ENCODE data around the gene IRF6.

Gene IRF6

DNA sequence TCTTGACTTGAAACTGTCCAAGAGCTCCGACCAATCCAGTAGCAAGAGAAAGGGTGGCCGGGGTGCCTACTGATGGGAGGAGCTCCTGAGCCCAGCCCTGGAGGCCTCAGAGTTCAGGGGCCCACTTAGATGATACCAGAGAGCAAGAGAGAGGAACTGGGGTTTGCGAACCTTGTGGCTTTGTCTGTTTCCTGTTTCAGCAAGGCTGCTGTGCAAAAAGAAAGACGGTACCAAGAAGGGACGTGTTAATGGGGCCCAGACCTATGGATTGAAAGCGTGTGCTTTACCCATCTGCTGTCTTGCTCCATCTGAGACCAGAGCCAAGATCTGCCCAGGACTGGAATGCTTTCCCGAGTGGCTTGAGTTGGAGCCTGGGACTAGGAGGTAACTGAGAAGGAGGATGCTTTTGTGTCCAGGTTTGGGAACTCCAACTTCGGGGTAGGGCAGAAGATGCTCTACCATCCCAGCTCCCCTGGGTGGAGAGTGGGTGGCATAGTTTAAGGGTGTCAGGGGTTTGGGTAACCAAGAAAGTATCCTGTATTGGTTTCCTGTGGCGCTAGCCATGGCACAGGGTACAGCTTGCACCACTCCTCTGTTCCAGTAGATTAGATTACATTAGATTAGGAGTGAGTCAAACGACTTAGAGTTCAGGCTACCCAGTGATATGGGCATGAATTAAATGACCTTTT is 49.9 kb downstream of the IRF6 start, which contains the start of gene TRAF3IP3:
Gene TRAF3IP3 (plus strand): TSS at position 128 of the 689 bp plus-strand sequence. CDS start 3,987 bp downstream, outside the sequence.
- peak; percentile 82 for DNase-seq

DNA sequence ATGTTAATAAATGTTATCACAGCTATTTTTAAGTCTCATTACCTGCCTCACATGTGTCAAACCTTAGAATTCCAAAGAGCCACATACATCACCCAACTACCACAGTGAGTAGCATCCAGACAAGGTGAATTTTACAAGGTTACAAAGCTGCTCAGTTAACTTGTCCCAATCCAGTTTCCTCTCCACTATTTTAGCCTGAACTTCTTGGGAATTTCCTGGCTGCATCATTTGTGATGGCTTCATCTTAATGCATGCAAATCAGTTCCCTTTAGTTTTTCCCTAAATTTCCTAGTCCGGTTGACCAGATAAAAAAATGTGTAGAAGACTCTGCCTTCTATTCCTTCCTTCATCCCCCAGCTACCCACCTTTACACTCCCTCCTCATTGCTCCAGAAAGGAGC is 50.7 kb downstream of the IRF6 start:
- DNase-seq: no peak

DNA sequence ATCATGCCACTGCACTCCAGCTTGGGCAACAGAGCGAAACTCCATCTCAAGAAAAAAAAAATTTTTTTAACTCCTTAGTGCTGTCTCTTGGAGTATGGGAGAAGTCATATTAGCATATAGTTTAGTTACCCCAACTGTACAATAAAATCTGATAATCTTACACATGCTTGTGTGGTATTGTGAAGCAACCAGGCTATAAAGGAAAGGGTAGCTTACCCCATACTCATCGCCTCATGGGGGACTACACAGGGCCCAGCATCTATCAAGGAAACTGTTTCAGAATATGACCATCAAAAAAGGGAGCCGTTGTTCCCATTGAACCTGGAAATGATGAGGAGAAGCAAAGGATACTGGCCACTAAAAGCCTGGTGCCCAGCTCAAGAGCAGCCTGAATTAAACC is 53.1 kb downstream of the IRF6 start:
- no peak for DNase-seq

DNA sequence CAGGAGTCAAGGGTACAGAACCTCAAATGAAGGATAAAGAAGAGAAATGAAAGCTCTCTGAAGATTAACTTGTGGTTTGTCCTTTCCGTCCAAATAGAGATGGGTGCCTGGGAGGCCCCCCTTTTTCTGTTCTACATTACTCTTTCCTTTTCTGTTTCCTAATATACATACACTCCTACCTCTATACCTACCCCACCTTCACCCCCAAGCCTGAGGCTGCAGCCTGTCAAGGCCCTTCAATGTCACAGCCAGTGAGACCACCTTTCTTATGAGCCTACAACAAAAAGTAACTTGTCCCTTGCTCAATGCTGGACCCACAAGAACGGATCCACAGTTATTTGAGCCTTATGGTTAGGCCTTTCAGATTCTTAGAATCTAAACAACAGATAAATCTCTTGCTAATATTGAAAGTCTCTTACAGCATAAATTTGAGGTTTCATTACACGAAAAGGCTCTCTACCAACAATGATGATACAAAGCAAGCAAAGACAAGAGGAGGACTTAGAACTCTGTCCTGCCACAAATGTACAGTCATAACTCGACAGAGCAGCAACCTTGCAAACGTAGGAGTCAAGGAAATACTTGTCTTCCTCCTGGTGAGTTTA is 54.2 kb downstream of the IRF6 start:
- peak; percentile 46 for DNase-seq

DNA sequence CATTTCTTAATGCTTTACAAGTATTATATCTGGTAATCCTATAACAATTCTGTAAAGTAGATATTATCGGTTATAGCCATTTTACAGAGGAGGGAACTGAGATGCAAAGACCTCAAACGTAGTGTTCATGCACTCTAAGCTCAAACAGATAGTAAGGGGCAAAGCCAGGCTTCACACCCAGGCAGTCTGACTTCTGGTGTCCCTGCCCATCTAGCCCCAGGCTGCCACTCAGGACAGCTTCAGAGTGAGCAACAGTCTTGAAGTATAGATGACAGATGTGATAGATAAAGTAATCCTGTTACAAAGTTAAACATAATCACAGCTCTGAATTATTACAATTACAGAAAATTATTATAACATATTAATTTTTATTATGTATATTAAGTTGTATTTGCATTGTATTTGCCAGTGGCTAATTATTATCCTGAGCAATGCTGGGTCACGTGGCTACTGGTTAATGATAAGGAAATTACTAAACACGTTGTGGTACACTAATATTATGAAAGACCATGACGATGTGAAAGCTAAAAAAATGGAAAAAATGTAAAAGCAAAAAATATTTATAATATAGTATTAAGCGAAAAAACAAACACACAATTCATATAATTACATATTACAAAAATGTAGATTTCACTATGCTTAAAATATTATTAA is 56.1 kb downstream of the IRF6 start:
- no peak for DNase-seq

DNA sequence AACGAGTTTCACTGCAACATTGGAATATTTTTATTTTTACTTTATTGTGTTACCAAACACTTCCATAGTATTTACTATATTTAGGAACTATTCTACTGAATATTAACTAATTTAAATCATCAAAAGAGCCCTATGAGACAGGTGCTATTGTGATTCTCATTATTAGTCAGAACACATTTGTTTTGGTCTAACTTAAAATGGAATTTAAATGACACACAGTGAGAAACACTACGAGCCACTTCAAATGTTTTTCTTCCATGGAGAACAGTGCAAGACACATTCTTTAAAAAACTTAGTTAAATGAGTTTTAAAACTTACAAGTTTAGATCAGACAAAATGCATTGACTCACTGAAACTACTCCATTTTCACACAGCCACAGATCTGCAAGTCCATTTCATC is 56.7 kb downstream of the IRF6 start:
- DNase-seq: no peak

DNA sequence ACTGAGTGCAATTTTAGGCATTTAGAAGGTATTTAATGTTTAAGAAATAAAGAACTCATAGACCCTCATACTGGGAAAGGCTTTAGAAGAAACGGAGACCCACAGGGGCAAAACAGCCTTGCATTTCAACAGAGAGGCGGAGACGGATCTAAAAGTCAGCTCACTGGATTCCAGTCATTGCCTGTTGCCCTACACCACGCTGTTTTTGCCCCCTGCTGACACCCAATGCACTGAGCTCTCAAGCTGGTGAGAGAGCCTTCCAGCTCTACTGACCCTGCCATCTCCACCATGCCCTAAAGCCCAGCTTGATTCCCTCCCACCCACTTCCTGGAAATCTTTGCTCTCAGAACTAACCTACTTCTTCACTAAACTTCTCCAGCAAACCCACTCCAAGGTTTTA is 57.3 kb downstream of the IRF6 start:
- DNase-seq: no peak

DNA sequence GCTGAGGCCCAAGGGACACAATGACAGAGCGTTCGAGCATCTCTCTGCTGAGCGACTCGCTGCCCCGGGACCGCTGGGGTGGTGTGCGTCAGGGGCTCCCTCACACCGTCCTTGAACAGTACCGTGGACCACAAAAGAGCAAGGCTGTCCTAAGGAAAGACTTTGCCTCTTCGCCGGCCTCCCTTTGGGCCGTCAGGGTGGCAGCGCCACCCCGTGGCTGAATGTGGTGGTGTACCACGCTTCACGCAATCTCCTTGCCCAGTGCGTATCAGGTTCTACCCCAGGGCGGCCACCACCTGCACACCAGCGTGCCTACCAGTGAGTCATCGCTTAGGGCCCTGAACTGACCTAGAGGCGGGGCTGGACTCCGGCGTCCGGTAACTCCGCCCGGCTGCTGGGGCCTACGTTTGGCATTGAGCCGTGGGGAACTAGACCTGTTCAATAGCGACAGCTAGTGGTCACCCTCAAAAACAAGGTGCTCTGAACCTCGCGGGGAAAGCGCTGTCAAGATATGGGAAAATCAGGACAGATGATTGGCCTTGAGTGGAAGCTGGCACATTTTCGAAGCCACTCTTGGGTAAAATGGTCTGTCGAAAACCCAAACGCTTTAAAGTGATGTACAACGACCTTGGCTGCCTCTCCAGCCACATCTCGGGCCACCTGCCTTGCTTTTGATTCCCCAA is 58.2 kb downstream of the IRF6 start:
- peak; percentile 86 for DNase-seq

DNA sequence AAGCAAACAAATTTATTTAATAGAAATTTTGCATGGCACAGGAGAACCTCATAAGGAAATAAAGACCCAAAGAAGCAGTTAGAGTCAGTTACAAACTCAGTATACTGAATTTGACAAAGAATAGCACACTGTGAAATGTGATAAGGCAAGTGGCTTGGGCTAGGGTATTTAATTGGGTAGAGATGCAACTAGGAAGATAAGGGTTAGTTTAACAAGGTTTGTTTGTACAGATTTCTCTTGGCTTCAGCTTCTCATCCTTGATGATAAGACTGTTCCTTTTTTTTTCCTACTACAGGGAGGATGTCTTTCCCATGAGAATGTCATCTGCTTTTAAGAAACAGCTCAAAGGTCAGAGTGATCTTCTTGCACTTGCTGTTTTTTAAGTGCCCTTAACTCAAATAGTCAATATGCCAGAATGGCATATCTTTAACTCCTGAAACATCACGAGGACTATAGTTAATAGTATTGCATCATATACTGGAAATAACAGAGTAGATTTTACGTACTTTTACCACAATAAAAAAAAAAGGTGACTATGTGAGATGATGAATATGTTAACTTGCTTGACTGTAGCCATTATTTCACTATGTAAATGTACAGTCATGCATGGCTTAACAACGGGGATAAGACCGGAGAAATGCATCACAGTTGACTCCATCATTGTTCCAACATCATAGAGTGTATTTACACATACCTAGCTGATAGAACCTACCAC is 59.3 kb downstream of the IRF6 start:
- DNase-seq: no peak

DNA sequence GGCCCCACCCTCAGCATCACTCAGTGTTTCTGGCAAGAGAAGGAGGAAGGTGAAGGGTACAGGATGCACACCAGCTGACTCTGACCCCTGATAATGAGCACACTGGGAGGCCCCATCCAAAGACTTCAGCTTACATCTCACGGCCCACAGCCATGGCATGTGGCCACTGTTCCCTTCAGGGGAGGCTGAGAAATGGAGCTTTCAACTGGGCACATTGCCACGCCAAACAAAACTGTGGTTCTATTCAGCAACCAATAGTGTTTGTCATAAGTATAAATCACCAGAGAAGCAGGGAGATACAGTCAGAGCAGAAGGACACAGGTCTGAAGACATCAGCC is 62.8 kb downstream of the IRF6 start:
- no peak for DNase-seq

DNA sequence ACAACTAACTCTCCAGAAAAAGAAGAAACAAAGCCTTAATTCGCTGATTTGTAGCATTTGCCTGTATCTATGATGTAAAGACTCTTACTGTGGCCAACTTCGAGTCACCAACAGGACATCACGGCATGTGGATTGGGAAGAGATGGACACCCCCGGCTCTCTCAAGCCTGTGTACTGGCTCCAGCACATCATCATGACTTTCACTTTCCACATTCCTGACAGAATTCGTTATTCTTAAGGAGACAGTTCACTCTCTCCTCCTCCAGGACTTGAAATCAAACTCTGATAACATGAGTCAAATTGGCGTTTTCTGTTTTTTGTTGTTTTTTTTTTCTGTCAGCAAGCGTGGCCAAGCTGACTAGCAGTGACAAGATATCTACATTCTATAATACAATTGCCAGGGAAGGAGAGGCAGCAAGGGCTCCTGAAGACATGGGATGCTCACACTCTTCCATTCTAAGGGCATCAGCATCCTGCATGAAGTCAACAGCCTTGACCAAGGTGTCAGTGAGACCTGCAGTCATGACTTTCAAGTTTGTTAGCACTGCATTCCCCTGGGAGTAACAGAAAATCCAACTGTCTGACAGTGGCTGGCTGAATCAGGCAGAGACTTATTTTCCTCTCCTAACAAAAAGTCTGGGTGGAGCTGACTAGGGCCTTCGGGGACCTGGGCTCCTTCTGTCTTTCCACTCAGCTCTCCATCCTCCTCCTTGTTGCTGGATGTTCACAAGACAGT is 63.4 kb downstream of the IRF6 start:
- no peak for DNase-seq

DNA sequence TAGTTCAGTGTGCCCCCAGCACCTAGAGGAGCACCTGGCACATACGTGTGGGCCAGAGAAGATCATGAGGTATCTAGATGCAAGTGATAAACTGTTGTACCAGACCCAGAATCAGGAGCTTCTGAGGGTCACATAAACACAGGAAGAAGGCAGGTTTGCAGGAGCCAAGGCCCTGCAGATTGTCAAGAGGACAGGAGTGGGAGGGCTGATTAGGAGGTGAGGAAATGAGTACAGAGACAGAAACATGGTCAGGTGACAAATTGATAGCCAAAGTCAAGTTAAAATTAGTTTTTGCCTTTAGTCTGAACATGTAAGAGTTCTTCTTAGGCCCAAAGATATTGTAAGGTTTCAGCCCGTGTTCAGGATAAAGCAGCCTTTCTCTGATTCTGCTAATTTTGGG is 64.1 kb downstream of the IRF6 start:
- no peak for DNase-seq

DNA sequence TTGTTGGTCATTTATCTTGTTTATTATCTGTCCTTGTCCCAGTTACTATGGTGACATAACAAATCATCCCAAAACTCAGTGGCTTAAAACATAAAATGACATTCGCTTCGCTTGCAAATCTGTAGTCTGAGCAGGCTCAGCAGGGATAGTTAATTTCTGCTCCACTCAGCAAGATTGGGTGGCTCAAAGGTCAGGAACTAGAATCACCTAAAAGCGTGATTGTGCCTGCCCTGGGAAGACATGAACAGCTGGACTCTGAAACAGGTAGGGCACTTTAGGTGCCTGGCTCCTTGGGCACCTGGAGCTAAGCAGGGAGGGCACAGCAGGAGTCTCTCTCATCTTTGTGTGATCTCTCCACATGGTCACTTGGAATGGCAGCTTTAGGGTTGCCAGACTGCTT is 64.7 kb downstream of the IRF6 start:
- no peak for DNase-seq

DNA sequence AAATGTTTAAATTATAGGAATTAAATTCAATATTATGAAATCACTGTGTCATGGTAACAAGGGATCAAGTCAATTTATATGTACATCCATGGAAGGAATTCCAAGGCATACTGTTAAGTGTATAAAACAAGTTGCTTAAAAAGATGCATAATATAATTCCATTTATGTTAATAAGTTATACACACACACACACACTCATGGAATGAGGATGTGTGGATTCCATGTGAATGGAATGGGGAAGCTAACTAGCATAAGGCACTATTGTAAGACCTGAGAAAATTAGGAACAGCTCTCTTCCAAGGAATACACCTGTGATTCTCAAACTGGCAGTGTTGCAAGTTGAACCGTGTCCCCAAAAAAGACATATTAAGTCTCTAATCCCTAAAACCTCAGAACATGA is 67.7 kb downstream of the IRF6 start:
- DNase-seq: no peak

DNA sequence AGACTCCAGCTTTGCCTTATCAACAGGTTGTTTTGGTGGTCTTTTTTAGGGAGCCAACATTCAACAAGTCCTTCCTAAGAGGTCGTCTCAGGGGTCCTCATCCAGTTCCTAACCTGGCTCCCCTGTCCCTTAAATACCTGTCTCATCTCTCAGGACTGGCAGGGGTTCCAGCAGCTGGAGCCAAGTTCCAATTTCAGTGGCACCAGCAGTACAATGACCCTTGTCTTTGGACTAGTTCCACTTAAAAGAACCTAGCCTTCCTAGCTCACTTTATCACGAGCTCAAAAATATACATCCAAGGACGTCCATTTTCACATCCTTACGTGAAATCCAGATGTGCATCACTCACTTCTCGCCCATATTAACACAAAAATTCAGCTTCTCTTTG is 68.8 kb downstream of the IRF6 start:
- no peak for DNase-seq

DNA sequence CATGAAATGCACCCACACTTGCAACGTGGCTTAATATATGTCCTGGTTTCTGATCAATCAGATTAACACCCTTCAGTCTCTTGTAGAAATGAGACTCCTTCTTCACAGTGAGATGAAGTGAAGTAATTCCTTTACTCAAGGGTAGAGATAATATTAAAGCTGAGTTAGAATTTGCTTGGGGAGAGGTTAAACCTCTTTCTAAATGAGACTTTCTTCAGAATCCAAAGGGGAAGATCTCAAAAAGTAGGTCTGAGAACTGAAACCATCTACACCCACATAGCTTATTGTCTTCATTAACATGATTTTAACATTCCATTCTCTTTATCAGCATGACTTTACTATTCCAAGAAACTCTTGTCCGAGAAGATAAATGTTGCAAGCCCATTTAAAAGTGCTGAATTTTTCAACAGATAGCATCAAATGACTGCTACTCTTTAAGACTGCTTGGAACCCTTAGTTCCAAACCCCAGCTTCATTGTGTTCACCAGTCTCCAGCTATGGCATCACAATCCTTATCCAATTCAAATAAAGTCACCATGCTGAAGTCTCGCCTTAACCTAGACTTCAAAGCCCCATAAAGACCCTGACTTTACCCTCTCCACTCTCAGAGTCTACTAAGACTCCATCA is 69.3 kb downstream of the IRF6 start:
- no peak for DNase-seq

Data from CD4-positive, alpha-beta T cell treated with Interleukin-6 for 4 hours (primary cell).